Neutrophil (primary cell): ENCODE measurements around the gene SLC16A8.
"Not testable (repeated sequence)": the region's sequence is repeated elsewhere in the genome, so short reads cannot be mapped to it uniquely, and the experiment has no call there.

Source experiments
- H3K27ac ChIP-seq: fragments of 200-600 bp; sonication (generic); 2 replicates; pipeline ENCODE4 v1.5.1; 2016; ENCODE audit warnings: mild to moderate bottlenecking, moderate library complexity
- H3K27me3 ChIP-seq: fragments of 200-600 bp; sonication (generic); 2 replicates; pipeline ENCODE4 v1.6.0; 2016; ENCODE audit warnings: mild to moderate bottlenecking
- H3K36me3 ChIP-seq: fragments of 200-600 bp; sonication (generic); 2 replicates; pipeline ENCODE4 v1.5.1; 2017
- H3K4me1 ChIP-seq, 2 experiments: fragments of 200-600 bp in 1 of 2; sonication (generic) in 1 of 2; 1 replicate in 1 of 2; 2 replicates in 1 of 2; pipeline versions ENCODE4 v1.5.1 to v1.6.1; 2013 to 2016; ENCODE audit warnings: low read depth in 1 of 2, low read length in 1 of 2, mild to moderate bottlenecking in 1 of 2, moderate library complexity in 1 of 2; ENCODE audit not compliant: control insufficient read depth in 1 of 2, insufficient read depth in 1 of 2
- H3K4me3 ChIP-seq, 2 experiments: fragments of 200-600 bp in 1 of 2; sonication (generic) in 1 of 2; 1 replicate in 1 of 2; 2 replicates in 1 of 2; pipeline ENCODE4 v1.5.1; 2013 to 2016; ENCODE audit warnings: low read depth in 1 of 2, low read length in 1 of 2, mild to moderate bottlenecking in 1 of 2, moderate library complexity in 1 of 2
- H3K9me3 ChIP-seq: fragments of 200-600 bp; sonication (generic); 2 replicates; pipeline ENCODE4 v1.5.1; 2016
- TF ChIP-seq, protein P1 (sequence below): fragments of 200-600 bp; sonication (generic); IDR thresholded peaks from 2 replicates; pipeline ENCODE4 v1.5.1; 2016; ENCODE audit warnings: antibody characterized with exemption

SLC16A8 gene

GRCh38 chr22:38041760-38042487 is 42.1 kb downstream of the SLC16A8 start:
- H3K9me3 ChIP-seq: no peaks in the 10 kb centered on the region
- TF ChIP-seq, protein P1, sequence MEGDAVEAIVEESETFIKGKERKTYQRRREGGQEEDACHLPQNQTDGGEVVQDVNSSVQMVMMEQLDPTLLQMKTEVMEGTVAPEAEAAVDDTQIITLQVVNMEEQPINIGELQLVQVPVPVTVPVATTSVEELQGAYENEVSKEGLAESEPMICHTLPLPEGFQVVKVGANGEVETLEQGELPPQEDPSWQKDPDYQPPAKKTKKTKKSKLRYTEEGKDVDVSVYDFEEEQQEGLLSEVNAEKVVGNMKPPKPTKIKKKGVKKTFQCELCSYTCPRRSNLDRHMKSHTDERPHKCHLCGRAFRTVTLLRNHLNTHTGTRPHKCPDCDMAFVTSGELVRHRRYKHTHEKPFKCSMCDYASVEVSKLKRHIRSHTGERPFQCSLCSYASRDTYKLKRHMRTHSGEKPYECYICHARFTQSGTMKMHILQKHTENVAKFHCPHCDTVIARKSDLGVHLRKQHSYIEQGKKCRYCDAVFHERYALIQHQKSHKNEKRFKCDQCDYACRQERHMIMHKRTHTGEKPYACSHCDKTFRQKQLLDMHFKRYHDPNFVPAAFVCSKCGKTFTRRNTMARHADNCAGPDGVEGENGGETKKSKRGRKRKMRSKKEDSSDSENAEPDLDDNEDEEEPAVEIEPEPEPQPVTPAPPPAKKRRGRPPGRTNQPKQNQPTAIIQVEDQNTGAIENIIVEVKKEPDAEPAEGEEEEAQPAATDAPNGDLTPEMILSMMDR: no peak
- H3K27me3 ChIP-seq: no peaks in the 10 kb centered on the region
- H3K27ac ChIP-seq: peak overlapping the region; percentile 55
- peaks cover 19 to 23% of the 10 kb centered on the region in 2 experiments for H3K4me1 ChIP-seq
- H3K36me3 ChIP-seq: no peaks in the 10 kb centered on the region
- peak overlapping the region in 1 of 2 experiments; percentile 14 for H3K4me3 ChIP-seq

DNA sequence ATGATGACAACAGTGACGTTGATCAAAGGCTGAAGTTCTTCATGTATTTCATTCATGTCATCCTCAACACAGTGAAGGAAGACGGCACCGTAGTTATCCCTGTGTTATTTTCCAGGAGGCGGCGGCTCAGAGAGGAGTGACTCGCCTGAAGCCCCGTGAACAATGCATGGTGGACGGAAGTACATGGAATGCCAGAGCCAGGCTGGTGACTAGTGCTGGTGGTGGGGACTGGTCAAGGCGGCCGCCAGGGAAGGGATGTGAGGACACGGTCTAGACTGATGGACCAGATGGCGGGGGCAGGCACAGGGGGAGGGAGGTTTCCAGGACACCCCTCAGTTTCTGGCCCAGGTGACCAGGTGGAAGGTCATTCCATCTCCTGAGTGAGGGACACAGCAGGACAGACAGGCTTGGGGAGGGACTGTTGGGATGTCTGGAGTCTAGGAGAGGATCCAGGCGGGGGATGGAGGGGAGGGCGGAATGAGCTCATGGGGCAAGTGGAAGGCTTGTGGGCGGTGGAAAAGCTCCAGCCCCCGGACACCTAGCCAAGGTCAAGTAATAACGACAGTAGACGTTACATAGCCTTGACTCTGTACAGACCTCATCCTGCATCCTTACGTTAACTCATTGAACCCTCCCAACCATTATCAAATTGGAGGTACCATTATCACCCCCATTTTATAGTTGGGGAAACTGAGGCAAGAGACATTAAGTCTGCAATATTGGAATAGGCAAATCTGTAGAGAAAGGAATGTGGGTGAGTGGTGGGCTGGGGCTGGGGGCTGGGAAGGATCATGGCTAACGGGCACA is 42.8 kb downstream of the SLC16A8 start:
- peaks cover 19 to 23% of the 10 kb centered on the region in 2 experiments for H3K4me1 ChIP-seq
- no peaks in the 10 kb centered on the region for H3K9me3 ChIP-seq
- no peaks in the 10 kb centered on the region for H3K27me3 ChIP-seq
- TF ChIP-seq, protein P1: no peak
- H3K4me3 ChIP-seq: no peak overlapping the region
- H3K36me3 ChIP-seq: no peaks in the 10 kb centered on the region
- no peak overlapping the region for H3K27ac ChIP-seq

DNA sequence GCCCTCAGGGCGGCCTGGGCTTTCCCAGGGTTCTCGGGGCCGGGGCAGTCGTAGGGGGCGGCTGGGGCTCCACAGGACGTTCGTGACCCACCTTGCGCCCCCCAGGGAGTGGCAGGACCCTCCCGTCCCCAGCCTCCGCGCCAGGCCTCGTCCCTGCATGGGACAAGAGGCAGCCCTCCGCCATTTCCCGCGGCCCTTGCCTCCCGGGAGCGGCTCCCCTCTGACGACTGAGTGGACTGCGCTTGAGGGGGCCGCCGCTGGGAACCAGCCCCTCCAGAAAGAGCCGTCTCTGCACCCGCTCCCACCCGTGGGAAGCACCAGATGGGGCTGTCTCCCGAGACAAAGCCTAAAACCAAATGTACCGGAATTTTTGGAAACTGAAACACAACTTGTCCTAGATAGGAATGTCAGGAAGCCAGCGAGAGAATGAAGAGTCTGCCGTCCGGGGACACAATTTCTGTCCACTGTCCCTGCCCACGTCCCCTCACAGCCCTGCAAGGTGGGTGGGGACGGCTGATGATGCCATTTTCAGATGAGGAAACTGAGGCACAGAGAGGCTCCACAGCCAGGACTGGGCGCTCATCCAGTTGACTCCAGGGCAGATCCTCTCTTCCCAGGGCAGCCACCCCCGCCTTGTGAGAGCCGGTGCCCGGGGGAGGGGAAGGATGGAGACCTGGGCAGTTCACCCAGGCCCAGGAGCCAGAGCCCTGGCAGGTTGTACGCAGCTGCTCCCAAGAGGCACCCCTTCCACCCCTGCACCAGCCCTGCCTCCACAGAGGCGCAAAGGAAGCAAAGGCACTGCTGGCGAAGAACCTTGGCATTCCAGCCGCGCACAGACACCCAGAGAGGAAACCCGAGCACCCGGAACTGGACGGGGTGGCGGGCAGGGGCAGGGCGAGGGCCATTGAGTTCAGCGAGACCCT is 44.8 kb downstream of the SLC16A8 start:
- Histone ChIP-seq H3K4me3 (no peak overlapping the region), H3K27me3 (no peaks in the 10 kb centered on the region), H3K4me1 (peaks cover 21 to 23% of the 10 kb centered on the region in 2 experiments), H3K27ac (no peak overlapping the region), H3K9me3 (no peaks in the 10 kb centered on the region), H3K36me3 (no peaks in the 10 kb centered on the region)
- TF ChIP-seq, protein P1: no peak

- H3K9me3 ChIP-seq: no peaks in the 10 kb centered on the region
- no peak overlapping the region for H3K27ac ChIP-seq
- TF ChIP-seq, protein P1: no peak
- H3K4me1 ChIP-seq: peaks cover 23 to 28% of the 10 kb centered on the region in 2 experiments
- no peaks in the 10 kb centered on the region for H3K36me3 ChIP-seq
- no peaks in the 10 kb centered on the region for H3K27me3 ChIP-seq
- H3K4me3 ChIP-seq: no peak overlapping the region
Observed at GRCh38 chr22:38038426-38038825, 45.6 kb downstream of the SLC16A8 start.

- not testable (repeated sequence) for H3K27me3 ChIP-seq, H3K36me3 ChIP-seq, H3K27ac ChIP-seq, H3K9me3 ChIP-seq, H3K4me3 ChIP-seq
- peaks cover 17 to 19% of the 10 kb centered on the region in 2 experiments for H3K4me1 ChIP-seq
Observed at GRCh38 chr22:38037367-38038150, 46.4 kb downstream of the SLC16A8 start.
